AG04450 (cell line): Measurements from ENCODE around the gene TNFRSF21. TPM values are rescaled to one million over a fixed set of nuclear protein-coding genes. Genes with fewer than 3 reads are reported as not detected.
"Not testable (repeated sequence)": the region's sequence is repeated elsewhere in the genome, so short reads cannot be mapped to it uniquely, and the experiment has no call there.

Experiments
- CTCF ChIA-PET: fragments of 300-600, 350-600 bp; formaldehyde crosslinking; extraction: SDS; loops from one replicate; lab custom pipeline; 2022; ENCODE audit warnings: antibody characterized with exemption, inconsistent platforms; lab: Charles Lee
- POLR2A ChIA-PET: fragments of 350-600 bp; formaldehyde crosslinking; extraction: SDS; loops from one replicate; lab custom pipeline; 2021; ENCODE audit warnings: antibody characterized with exemption, inconsistent platforms; lab: Yijun Ruan, JAX
- DNase-seq: peaks from one replicate; pipeline ENCODE4 v3.0.0-alpha.2; 2011; ENCODE audit warnings: low read depth, low spot score
- H3K27ac ChIP-seq: one replicate; pipeline ENCODE4 v1.5.1; 2012; ENCODE audit warnings: low read depth, low read length, control low read depth
- H3K27me3 ChIP-seq: one replicate; pipeline ENCODE4 v1.6.0; 2012; ENCODE audit warnings: low read length; ENCODE audit not compliant: control insufficient read depth, insufficient read depth
- H3K4me3 ChIP-seq: 2 replicates; pipeline ENCODE4 v1.5.1; 2011; ENCODE audit warnings: mild to moderate bottlenecking, low read depth, low read length, control low read depth
- H3K9me3 ChIP-seq: 2 replicates; pipeline ENCODE4 v1.5.1; 2012; ENCODE audit warnings: low read length; ENCODE audit not compliant: control insufficient read depth, insufficient read depth
- CTCF ChIP-seq: IDR thresholded peaks from 2 replicates; pipeline ENCODE4 v1.5.1; 2011; ENCODE audit warnings: low read depth, low read length, control low read depth, inconsistent platforms
- polyA plus RNA-seq: library from polyadenylated mRNA; depleted of rRNA; stranded (reverse); fragments of >200 nt; gene quantifications from 2 replicates; pipeline ENCODE4 v1.2.3, GENCODE V29; 2011

TNFRSF21 gene
- polyA plus RNA-seq, 1 experiment: 21.7 TPM

GRCh38 chr6:47318236-47318989, 8.7 kb upstream of the TNFRSF21 start:
- H3K4me3 ChIP-seq: no peak overlapping the region
- ChIA-PET CTCF (interaction anchor here (0.7 to 1.0 kb wide), 2 partner anchors 9 to 394 kb away, joined by 3 read pairs; partner anchors contain the start of gene TNFRSF21), POLR2A (no interaction called here)
- peaks cover 7% of the 10 kb centered on the region for H3K27me3 ChIP-seq
- no peaks in the 10 kb centered on the region for H3K9me3 ChIP-seq
- no peak for DNase-seq
- no peak for TF ChIP-seq CTCF
- H3K27ac ChIP-seq: no peak overlapping the region

GRCh38 chr6:47315181-47315580, 5.5 kb upstream of the TNFRSF21 start:
- H3K4me3 ChIP-seq, CTCF ChIA-PET, H3K9me3 ChIP-seq, H3K27ac ChIP-seq, POLR2A ChIA-PET, DNase-seq: not testable (repeated sequence)
- peaks cover 22% of the 10 kb centered on the region for H3K27me3 ChIP-seq

- no peak for TF ChIP-seq CTCF
- Histone ChIP-seq H3K9me3 (no peaks in the 10 kb centered on the region), H3K4me3 (no peak overlapping the region), H3K27ac (no peak overlapping the region), H3K27me3 (peaks cover 20% of the 10 kb centered on the region)
- DNase-seq: no peak
- POLR2A ChIA-PET: no interaction called here
- CTCF ChIA-PET: interaction anchor here (0.6 to 9.9 kb wide), 20 partner anchors 10 to 469 kb away, joined by 3 to 210 read pairs (median 4); no protein-coding TSS in a partner anchor
These were observed 401 bp upstream of the TNFRSF21 start for GRCh38 chr6:47310131-47310480.

- no peak for DNase-seq
These were observed 984 bp downstream of the TNFRSF21 start for GRCh38 chr6:47308552-47309290.

GRCh38 chr6:47308198-47308517, 1.5 kb downstream of the TNFRSF21 start:
- CTCF ChIA-PET: interaction anchor here (0.6 to 9.9 kb wide), 5 partner anchors 31 to 262 kb away, joined by 3 to 210 read pairs (median 3); no protein-coding TSS in a partner anchor
- Histone ChIP-seq H3K27me3 (peaks cover 17% of the 10 kb centered on the region), H3K9me3 (no peaks in the 10 kb centered on the region), H3K27ac (no peak overlapping the region), H3K4me3 (peak overlapping the region; percentile 95)
- TF ChIP-seq CTCF: no peak
- POLR2A ChIA-PET: interaction anchor here (1.0 kb wide), 1 partner anchor 210 kb away, joined by 3 read pairs; no protein-coding TSS in a partner anchor
- no peak for DNase-seq

More at GRCh38 chr6:47308552-47309290, 984 bp downstream of the TNFRSF21 start:
- H3K9me3 ChIP-seq: no peaks in the 10 kb centered on the region
- peak overlapping the region; percentile 95 for H3K4me3 ChIP-seq
- CTCF ChIA-PET: interaction anchor here (0.6 to 9.9 kb wide), 11 partner anchors 9 to 262 kb away, joined by 3 to 210 read pairs (median 3); no protein-coding TSS in a partner anchor
- POLR2A ChIA-PET: interaction anchor here (1.0 kb wide), 1 partner anchor 211 kb away, joined by 3 read pairs; no protein-coding TSS in a partner anchor
- no peak for TF ChIP-seq CTCF
- H3K27ac ChIP-seq: no peak overlapping the region
- H3K27me3 ChIP-seq: peaks cover 17% of the 10 kb centered on the region
